Measurements from ENCODE around the gene OR2T5.
"Not testable (repeated sequence)": the region's sequence is repeated elsewhere in the genome, so short reads cannot be mapped to it uniquely, and the experiment has no call there.

GRCh38 chr1:248459117-248459516 is 29.3 kb upstream of the OR2T5 start:
- not testable (repeated sequence) for TF ChIP-seq CTCF, POLR2A, POLR2AphosphoS5 (IDR thresholded peaks at IDR 0.05)

Data from breast epithelium (tissue), 3 donors.